GM19351 (cell line): Measurements from ENCODE around the gene ANAPC2.

Experiments used
- ATAC-seq: cut with Tn5 transposase; IDR thresholded peaks from one replicate; pipeline ENCODE4 v1.9.1; 2021; ENCODE audit warnings: mild to moderate bottlenecking, moderate library complexity; ENCODE audit not compliant: unreplicated experiment

Gene ANAPC2

GRCh38 chr9:137216188-137216965 is 28.0 kb upstream of the ANAPC2 start:
- ATAC-seq, result no peak

GRCh38 chr9:137215196-137215986 is 27.0 kb upstream of the ANAPC2 start:
- no peak for ATAC-seq

DNA sequence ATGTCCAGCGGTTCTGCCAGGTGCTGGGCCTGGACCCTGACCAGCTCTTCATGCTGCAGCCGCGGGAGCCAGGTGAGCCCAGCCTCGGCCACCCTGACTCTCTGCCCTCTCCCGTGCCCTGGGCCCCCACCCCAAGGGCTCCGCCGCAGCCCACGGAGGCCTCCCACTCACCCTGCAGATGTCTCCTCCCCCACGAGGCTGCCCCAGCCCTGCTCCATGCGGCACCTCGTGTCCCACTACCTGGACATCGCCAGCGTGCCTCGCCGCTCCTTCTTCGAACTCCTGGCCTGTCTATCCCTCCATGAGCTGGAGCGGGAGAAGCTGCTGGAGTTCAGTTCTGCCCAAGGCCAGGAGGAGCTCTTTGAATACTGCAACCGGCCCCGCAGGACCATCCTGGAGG is 26.3 kb upstream of the ANAPC2 start:
- no peak for ATAC-seq

GRCh38 chr9:137213160-137214060 is 25.1 kb upstream of the ANAPC2 start:
- ATAC-seq, result no peak

- no peak for ATAC-seq
Measured at GRCh38 chr9:137212520-137212919, 24.2 kb upstream of the ANAPC2 start.

DNA sequence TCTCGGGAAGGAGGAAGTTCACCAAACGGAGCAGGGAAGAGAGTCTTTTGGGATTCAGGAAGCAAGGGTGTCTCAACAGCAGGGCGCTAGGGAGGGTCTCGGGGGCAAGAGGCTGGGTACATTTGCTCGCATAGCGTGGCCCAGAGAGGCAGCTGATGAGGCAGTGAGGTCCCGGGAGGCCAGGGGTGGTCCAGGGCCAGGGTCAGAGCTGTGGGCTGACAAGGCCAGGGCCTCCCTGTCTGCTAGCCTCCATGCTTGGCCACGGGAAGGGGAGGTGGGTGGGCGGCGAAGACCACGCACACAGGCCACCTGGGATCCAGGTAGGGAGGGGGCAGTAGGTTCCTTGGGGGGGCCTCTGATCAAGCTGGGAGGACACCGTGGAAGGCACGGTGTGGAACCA is 23.2 kb upstream of the ANAPC2 start:
- no peak for ATAC-seq

DNA sequence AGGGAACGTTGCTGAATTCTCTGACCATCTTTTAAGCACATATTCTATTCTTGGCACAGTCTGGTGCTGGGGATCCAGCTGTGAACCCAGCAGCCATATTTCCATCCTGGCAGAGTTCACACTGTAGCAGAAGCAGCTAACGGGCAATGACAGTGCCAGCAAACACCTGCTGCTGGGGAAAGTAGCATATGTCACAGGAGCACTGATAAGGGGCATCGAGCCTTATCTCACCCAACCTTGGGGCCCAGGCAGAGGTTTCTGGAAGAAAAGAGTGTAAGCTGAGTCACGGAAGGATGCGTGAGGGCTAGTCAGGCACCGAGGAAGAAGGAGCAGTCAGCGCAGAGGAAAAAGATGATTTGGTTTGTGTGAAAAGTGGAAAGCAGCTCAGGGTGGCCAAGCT is 18.2 kb upstream of the ANAPC2 start:
- no peak for ATAC-seq

DNA sequence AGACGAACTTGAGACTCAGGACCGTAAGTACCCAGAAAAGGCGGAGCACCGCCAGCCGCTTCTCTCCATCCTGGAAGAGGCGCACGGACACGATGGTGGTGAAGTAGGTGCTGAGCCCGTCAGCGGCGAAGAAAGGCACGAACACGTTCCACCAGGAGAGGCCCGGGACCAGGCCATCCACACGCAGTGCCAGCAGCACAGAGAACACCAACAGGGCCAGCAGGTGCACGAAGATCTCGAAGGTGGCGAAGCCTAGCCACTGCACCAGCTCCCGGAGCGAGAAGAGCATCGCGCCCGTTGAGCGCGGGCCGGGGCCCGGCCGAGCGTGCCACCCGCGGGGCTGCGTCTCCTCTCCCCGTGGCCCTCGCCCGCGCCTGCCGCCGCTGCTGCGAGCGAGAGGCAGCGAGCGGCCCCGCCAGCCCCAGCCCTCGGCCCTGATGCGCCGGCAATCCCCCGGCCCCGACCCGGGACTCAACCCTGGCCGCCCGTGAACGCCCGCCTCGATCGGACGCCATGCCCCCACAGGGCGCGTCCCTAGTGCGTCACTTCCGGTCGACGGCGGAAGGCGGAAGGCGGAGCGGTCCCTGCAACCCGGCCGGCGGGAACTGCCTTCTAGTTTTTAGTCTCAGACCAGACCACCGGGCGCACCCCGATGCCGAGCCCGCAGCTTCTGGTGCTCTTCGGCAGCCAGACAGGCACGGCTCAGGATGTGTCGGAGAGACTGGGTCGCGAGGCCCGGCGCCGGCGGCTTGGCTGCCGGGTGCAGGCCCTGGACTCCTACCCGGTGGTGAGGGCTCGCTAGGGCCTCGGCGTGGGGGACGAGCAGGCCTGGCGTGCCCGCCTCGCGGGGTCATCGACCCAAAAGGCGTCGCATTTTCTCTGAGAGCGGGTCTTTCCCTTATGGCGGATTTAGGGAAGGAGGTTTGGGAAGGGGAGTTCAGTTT is 17.0 kb upstream of the ANAPC2 start, which contains the start of the genes NDOR1 and TMEM203:
Gene NDOR1 (plus strand): TSS at position 575 of the 944 bp plus-strand sequence. CDS start 78 bp downstream, at position 653.
Gene TMEM203 (minus strand): TSS at position 523 of the 944 bp plus-strand sequence. CDS start 234 bp downstream, at position 289.
- peak; percentile 55 for ATAC-seq

DNA sequence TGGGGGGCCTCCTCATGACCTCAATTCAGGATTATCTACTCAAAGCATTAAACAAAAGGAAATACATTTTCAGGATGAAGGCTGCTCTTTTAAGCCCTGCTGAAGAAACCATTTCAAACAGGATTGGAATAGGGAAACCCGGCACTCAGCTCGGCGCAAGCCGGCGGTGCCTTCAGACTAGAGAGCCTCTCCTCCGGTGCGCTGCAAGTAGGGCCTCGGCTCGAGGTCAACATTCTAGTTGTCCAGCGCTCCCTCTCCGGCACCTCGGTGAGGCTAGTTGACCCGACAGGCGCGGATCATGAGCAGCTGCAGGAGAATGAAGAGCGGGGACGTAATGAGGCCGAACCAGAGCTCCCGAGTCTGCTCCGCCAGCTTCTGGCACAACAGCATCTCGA is 16.4 kb upstream of the ANAPC2 start:
- ATAC-seq, result no peak

DNA sequence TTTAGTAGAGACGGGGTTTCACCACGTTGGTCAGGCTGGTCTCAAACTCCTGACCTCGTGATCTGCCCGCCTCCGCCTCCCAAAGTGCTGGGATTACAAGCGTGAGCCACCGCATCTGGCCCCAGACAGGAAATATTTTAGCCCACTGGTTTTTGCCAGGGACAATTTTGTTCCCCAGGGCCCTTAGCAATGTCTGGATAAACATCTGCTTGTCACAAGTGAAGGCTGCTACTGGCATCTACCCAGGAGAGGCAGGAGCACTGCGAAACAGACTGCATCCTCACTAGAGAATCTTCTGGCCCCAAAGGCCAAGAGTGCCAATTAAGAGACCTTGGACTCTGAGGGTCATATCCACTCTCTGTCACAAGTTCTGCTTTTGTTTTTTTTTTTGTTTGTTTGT is 14.6 kb upstream of the ANAPC2 start:
- ATAC-seq, result no peak

- no peak for ATAC-seq
Measured at GRCh38 chr9:137201205-137201868, 13.0 kb upstream of the ANAPC2 start.

DNA sequence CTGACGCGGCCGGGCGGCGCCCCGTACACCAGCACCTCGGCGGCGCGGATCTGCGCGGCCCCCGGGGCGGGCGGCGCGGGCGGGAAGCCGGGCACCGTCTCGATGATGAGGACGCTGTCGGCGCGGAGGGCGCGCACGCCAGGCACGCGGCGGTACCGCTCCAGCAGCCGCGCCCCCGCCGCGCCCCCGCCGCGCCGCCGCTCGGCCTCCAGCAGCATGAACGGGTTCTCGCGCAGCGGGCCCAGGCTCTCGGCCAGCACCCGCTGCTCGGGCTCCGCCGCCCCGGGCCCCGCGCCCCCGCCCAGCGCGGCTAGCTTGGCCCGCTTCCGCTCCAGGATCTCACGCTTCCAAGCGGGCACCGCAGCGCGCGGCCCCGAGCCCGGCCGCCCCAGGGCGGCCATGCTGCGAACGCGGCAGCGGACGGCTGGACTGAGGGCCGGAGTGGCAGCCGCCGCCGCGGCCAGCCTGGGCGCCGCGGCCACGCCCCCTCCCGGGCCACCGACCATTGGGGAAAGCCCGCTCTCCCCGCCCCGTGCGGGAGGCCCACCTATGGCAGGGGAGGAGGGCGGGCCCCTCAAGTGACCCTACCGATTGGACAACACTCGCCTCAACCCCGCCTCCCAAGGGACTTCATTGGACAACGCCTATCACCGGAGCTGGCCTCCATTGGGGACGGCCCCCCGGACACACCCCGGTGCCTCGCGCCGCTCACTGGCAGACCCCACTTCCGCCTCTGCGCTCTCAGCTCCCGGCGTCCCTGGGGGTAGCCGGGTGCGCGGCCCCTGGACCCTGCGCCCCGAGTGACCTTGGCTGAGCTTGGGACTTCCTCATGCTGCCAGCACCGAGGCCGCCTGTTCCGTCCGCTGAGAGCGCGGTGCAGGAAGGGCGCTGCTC is 12.2 kb upstream of the ANAPC2 start, which contains the start of gene TPRN:
Gene TPRN (minus strand): TSS at position 431 of the 894 bp plus-strand sequence. CDS start 30 bp downstream, at position 401.
- ATAC-seq, result peak; percentile 82

GRCh38 chr9:137199411-137200121 is 11.2 kb upstream of the ANAPC2 start:
- ATAC-seq, result no peak

- ATAC-seq, result no peak
Measured at GRCh38 chr9:137198902-137199283, 10.5 kb upstream of the ANAPC2 start.

DNA sequence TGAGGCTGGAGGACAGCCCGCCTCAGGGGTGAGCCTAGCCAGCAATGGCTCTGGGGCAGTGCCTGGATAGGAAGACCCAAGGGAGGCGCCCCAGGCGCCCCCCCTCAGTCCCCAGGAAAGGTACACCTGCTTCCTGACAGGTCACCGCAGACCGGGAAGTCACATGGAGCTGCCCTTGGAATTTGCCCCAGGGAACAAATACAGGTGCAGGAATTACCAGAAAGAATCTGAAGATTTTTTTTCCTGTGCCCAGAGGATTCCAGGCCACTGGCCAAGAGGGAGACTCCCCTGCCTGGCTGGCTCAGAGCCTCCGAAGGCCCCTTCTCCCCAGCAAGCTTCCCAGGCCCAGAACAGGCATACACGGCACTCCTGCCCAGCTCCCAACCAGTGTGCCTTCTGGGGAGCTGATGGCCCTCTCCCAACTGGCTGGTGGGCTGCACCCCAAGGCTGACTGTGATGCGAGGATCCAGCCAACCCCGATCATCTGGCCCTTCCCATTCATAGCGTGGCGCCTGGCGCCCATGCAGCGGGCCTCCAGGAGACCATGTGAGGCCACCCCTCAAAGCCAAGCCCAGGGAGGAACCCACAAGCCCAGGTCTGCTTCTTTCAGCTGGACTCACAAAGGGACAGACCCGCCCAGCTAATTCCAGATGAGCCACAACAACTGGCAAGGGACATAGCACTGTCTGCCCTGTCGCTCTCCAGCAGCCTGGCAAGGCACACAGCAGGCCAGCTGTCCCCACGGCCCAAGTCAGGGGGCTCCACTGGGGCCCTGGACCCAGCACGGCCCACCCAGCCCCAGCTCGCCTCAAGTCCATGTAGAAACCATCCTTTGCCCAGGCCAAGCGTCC is 9.9 kb upstream of the ANAPC2 start:
- no peak for ATAC-seq

GRCh38 chr9:137195525-137196220 is 7.3 kb upstream of the ANAPC2 start:
- no peak for ATAC-seq
